Measurements from ENCODE around the gene CACNB4.
"Not testable (repeated sequence)": the region's sequence is repeated elsewhere in the genome, so short reads cannot be mapped to it uniquely, and the experiment has no call there.

CACNB4 gene

GRCh38 chr2:151805961-151806360, 292.9 kb downstream of the CACNB4 start:
- no peak for DNase-seq

GRCh38 chr2:151805343-151805742, 293.5 kb downstream of the CACNB4 start:
- DNase-seq, result no peak

- DNase-seq, result no peak
Measured at GRCh38 chr2:151803811-151804210, 295.0 kb downstream of the CACNB4 start.

- DNase-seq, result no peak
Measured at GRCh38 chr2:151802315-151802714, 296.5 kb downstream of the CACNB4 start.

GRCh38 chr2:151799886-151800292, 299.0 kb downstream of the CACNB4 start:
- DNase-seq, result no peak

- no peak for DNase-seq
Measured at GRCh38 chr2:151796774-151797173, 302.1 kb downstream of the CACNB4 start.

GRCh38 chr2:151795646-151796240, 303.1 kb downstream of the CACNB4 start:
- DNase-seq, result peak in 1 of 2 experiments; percentile 4

- not testable (repeated sequence) for DNase-seq
Measured at GRCh38 chr2:151794422-151794821, 304.4 kb downstream of the CACNB4 start.

- DNase-seq, result no peak
Measured at GRCh38 chr2:151793123-151793522, 305.7 kb downstream of the CACNB4 start.

GRCh38 chr2:151792589-151792988, 306.3 kb downstream of the CACNB4 start:
- DNase-seq, result no peak

- no peak for DNase-seq
Measured at GRCh38 chr2:151791545-151791944, 307.3 kb downstream of the CACNB4 start.

- DNase-seq, result no peak
Measured at GRCh38 chr2:151790689-151791088, 308.2 kb downstream of the CACNB4 start.

GRCh38 chr2:151789055-151789834, 309.6 kb downstream of the CACNB4 start:
- DNase-seq, result no peak

GRCh38 chr2:151786483-151786882, 312.4 kb downstream of the CACNB4 start:
- DNase-seq, result no peak

- no peak for DNase-seq
Measured at GRCh38 chr2:151786077-151786476, 312.8 kb downstream of the CACNB4 start.

- no peak for DNase-seq
Measured at GRCh38 chr2:151783133-151783520, 315.7 kb downstream of the CACNB4 start.

Measured in NCI-H2081 (cell line).